Measurements from ENCODE around the gene IFITM2.
"Not testable (repeated sequence)": the region's sequence is repeated elsewhere in the genome, so short reads cannot be mapped to it uniquely, and the experiment has no call there.

IFITM2 gene

GRCh38 chr11:311013-311748 lies 3.6 kb downstream of the IFITM2 start:
- peak; percentile 21 to 25 for ATAC-seq

GRCh38 chr11:312092-312816 lies 4.6 kb downstream of the IFITM2 start:
- no peak for ATAC-seq

GRCh38 chr11:313304-313786 lies 5.7 kb downstream of the IFITM2 start:
- no peak for ATAC-seq

- peak; percentile 43 to 52 for ATAC-seq
These were observed 6.4 kb downstream of the IFITM2 start, which contains the start of gene IFITM1 for GRCh38 chr11:313787-314553. Gene IFITM1 (plus strand): TSS chr11:314040. CDS start chr11:314171, 131 bp downstream.

- ATAC-seq: peak in 1 of 2 donors; percentile 2
These were observed 6.9 kb downstream of the IFITM2 start for GRCh38 chr11:314554-314875.

GRCh38 chr11:315051-315481 lies 7.5 kb downstream of the IFITM2 start:
- peak in 1 of 2 donors; percentile 7 for ATAC-seq

- ATAC-seq: no peak
These were observed 7.9 kb downstream of the IFITM2 start for GRCh38 chr11:315516-315994.

- ATAC-seq: no peak
These were observed 8.6 kb downstream of the IFITM2 start for GRCh38 chr11:316031-316701.

- no peak for ATAC-seq
These were observed 9.3 kb downstream of the IFITM2 start for GRCh38 chr11:316891-317301.

- peak in 1 of 2 donors; percentile 15 for ATAC-seq
These were observed 10.2 kb downstream of the IFITM2 start for GRCh38 chr11:317668-318404.

GRCh38 chr11:318405-319120 lies 10.9 kb downstream of the IFITM2 start:
- ATAC-seq: peak; percentile 29 to 33

- ATAC-seq: not testable (repeated sequence)
These were observed 11.7 kb downstream of the IFITM2 start for GRCh38 chr11:319121-319887.

GRCh38 chr11:319888-320273 lies 12.3 kb downstream of the IFITM2 start:
- ATAC-seq: not testable (repeated sequence)

GRCh38 chr11:324156-324555 lies 16.5 kb downstream of the IFITM2 start:
- ATAC-seq: no peak

- ATAC-seq: not testable (repeated sequence)
These were observed 17.2 kb downstream of the IFITM2 start for GRCh38 chr11:324593-325517.

GRCh38 chr11:325796-326591 lies 18.4 kb downstream of the IFITM2 start:
- no peak for ATAC-seq

- ATAC-seq: peak in 1 of 2 donors; percentile 11
These were observed 18.9 kb downstream of the IFITM2 start for GRCh38 chr11:326592-326841.

- ATAC-seq: peak; percentile 22 to 31
These were observed 19.4 kb downstream of the IFITM2 start for GRCh38 chr11:326842-327580.
